Measurements from ENCODE around the gene GPR139. TPM values are rescaled to one million over a fixed set of nuclear protein-coding genes. Genes with fewer than 3 reads are reported as not detected.

The GPR139 gene
- polyA plus RNA-seq, 1 donor: not detected

- no peak for DNase-seq (ENCODE audit: low read depth)
Measured at GRCh38 chr16:20053336-20053735, 20.4 kb downstream of the GPR139 start.

- no peak for DNase-seq (ENCODE audit: low read depth)
Measured at GRCh38 chr16:20051611-20052010, 22.1 kb downstream of the GPR139 start.

- DNase-seq (ENCODE audit: low read depth): no peak
Measured at GRCh38 chr16:20051147-20051546, 22.5 kb downstream of the GPR139 start.

DNA sequence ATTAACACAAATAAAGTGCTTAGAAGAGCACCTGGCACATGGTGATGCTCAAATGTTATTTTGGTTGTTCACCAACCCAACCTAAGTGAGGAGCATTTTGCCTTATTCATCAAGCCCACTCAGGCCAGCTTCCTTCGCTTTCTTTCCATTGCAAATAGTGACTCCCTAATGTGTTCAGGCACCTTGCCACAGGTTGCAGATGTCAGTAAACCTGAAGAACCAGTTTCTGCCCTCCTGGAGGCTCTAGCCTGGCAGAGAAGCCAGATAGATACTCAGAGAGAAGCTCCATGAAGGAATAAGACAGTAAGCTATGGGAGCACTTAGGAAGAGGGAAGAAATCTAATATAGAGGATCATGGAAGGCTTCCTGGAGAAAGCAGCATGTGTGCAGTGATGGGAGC, 23.9 kb downstream of the GPR139 start:
- no peak for DNase-seq (ENCODE audit: low read depth)

DNA sequence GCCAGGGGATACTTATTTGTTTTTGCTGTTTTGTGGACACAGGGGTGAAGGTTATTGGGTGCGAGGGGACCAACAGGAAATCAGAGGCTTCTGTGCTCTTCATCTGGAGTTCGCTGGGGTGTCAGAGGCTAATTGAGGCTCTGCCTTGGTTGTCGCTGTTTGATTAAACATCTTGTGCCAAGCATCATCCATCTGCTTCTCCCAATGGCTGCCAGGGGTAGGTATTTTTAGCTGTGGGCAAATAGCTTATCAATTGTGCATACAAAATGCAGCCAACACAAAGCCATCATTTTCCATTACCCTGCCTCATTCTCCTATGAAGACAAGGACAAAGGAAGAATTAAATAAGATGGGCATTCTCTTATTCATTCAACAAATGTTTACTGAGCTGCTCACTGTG, 27.8 kb downstream of the GPR139 start:
- no peak for DNase-seq (ENCODE audit: low read depth)

GRCh38 chr16:20042848-20043247, 30.8 kb downstream of the GPR139 start:
- no peak for DNase-seq (ENCODE audit: low read depth)

DNA sequence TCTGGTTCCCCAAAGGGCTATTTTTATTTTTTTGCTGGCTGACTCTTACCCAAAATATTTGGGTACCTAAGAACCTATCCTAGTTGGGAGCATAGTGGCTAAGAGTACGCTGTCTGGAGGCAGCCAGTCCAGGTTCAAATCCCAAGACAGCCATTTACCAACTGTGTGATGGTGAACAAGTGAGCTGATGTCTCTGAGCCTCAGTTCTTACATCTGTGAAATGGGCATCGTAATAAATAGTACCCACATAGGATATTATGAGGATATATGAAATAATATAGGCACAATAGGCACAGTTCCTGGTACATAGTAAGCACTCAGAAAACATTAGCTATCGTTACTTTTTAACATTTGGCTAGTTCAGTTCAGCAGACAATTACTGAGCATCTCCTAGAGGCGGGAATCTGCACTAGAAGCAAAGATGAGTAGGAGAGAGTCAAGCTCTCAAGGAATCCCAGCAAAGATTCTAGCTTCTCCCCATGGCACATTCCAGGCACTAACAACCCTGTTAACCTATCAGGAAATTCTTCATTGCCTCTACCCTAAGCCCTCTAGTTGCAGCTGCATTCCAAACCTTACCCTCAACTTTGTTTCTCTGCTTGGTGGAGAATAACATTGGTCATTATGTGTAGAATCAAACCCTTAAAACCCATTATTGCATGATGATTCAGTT, 31.6 kb downstream of the GPR139 start:
- no peak for DNase-seq (ENCODE audit: low read depth)

DNA sequence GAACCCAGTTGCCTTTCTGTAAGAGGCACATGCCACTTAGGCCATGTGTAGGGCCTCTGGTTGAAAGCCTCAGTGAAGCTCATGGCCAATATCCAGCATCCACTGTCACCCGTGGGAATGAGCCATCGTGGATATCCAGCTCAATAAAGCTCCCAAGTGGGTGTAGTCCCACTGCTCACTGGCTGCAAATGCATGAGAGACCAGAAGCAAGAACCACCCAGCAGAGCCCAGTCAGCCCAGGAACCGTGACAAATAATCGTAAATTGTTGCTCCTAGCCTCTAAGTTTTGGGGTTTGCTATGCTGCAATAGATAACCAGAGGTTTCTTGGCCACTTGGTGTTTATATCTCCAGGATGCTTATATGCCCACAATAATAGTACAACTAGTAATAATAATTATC, 33.7 kb downstream of the GPR139 start:
- no peak for DNase-seq (ENCODE audit: low read depth)

DNA sequence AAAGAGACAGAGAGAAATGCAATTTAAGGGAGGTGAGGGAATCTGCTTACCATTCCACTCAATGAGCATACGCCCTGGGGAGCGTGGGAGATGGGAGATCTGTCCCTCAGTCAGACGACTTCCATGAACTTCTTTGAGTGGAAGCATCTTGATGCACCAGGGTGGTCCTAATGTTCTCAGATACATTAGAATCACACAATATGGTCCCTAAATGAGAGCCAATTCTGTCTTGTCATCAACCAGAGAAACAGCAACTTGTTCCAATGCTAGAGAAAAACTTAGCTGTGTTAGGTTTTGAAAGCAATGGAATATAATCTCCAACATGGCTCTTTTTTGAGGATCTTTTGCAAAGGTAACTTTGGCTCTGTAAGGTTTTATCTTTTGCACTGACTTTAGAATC, 44.1 kb downstream of the GPR139 start:
- no peak for DNase-seq (ENCODE audit: low read depth)

DNA sequence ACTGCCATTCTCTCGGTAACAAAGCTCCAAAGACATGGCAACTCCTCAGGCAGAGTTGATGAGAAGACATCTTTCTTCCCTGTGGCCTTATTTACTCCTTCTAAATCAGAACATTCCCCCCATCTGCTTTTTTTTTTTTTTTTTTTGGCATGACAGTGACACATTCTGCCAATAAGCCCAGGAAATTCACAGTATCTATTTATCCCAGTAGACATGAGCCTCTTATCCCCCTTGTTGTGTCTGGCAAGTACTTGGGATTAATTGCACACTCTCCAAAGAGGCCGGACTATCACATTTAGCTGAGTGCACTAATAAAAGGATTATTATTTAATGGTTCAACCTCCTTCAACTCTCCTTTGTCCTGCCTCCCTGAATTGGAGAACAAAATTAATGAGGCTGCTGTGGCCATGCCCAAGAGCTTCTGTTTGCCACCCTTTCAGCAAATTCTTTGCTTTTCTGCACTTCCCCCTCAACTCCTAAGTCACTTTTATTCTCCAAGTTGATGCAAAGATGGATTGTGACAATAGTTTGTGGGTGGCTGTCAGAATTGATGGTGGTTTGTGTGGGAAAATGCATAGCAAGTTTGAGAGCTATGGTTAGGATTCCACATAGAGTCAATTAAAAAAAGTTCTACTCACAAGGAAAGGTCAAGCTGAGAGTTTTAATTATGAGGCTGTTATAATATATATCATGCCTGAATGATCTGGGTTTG, 47.2 kb downstream of the GPR139 start:
- no peak for DNase-seq (ENCODE audit: low read depth)

GRCh38 chr16:20023190-20023589, 50.5 kb downstream of the GPR139 start:
- no peak for DNase-seq (ENCODE audit: low read depth)

DNA sequence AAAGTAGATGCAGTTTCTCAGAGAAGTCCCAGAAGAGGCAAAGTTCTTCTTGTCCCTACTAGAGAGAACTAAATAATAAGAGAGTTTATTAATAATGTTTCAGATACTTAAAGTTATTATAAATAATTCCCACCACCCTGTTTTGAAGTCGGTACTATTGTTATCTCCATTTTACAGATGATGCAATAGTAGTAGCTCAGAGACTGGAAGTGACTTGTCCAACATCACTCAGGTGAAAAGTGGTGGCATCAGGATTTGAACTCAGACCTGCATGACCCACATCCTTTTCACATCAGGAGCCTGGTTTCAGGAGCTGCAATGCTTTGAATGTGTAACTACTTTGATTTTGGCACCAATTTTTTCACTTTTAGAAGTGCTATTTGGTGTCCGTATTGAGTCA, 52.7 kb downstream of the GPR139 start:
- DNase-seq (ENCODE audit: low read depth): no peak

GRCh38 chr16:20020083-20020482, 53.6 kb downstream of the GPR139 start:
- no peak for DNase-seq (ENCODE audit: low read depth)

DNA sequence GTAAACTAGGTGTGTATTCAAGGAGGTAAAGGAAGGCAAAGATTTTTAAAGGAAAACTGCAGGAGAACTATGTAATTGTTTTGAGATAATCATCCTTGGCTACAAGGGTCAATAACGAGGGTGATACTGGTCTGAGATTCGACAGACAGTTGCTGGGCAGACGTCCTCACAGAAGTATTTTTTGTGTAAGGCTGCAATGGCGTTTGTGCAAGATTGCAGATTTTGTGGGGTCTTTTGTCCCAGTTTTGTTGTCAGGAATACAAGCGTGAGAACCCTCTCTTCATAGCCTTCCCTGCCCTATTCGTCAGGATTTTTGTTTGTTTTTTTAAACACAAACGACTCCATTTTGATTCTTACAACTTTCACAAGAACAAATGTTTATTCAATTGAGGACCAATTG, 57.5 kb downstream of the GPR139 start:
- no peak for DNase-seq (ENCODE audit: low read depth)

GRCh38 chr16:20004931-20005330, 68.8 kb downstream of the GPR139 start:
- DNase-seq (ENCODE audit: low read depth): no peak

GRCh38 chr16:20002936-20003335, 70.8 kb downstream of the GPR139 start:
- DNase-seq (ENCODE audit: low read depth): no peak

- no peak for DNase-seq (ENCODE audit: low read depth)
Measured at GRCh38 chr16:20001856-20002707, 71.6 kb downstream of the GPR139 start.

DNA sequence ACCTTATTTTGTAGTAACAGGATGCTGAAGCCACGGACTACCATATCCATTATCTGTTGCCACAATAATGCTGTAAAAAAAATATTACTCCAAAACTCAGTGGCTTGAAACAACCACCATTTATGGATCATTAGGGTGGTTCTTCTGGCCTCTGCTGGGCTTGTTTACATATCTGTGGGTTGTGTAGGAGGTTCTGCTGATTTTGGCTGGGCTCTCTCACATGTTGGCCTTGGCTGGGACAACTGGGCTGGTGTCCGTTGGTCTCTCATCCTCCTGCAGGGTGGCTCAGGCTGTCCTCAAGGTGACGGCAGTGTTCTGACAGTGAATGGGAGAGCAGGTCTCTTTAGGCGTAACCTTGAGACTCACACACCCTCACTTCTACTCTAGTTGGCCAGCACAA, 76.0 kb downstream of the GPR139 start:
- DNase-seq (ENCODE audit: low read depth): no peak

- no peak for DNase-seq (ENCODE audit: low read depth)
Measured at GRCh38 chr16:19997264-19997663, 76.4 kb downstream of the GPR139 start.

DNA sequence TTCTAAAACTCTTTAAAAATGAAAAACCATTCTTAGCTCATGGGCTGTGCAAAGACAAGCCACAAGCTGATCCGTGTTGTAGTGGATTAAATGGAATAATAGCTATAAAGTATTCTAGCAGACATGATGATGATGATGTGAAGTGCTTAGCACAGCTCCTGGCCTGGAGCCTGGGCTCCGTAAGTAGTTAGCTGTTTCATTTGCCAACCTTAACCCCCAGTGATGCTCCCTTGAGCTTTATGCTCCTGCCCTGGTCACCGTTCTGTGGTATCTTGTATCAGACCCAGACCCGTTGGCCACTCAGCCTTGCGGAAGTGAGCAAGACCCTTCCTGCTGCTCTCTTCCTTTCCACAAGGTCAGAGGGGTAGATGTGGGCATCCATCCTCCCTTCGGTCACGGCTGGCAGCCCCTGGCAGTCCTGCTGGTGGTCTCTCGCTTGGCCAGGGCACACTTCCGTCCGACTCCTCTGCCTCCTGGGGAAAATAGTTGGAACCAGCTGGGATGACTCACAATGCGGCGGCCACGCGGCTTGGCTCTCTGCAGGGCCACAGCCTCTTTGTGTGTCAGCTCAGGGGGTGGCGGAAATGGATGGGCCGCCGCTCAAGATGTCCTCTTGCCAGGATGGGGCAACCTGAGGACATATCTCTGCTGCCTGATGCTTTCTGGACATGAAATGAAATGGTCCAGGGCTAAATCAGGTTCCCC, 79.1 kb downstream of the GPR139 start:
- DNase-seq (ENCODE audit: low read depth): no peak

DNA sequence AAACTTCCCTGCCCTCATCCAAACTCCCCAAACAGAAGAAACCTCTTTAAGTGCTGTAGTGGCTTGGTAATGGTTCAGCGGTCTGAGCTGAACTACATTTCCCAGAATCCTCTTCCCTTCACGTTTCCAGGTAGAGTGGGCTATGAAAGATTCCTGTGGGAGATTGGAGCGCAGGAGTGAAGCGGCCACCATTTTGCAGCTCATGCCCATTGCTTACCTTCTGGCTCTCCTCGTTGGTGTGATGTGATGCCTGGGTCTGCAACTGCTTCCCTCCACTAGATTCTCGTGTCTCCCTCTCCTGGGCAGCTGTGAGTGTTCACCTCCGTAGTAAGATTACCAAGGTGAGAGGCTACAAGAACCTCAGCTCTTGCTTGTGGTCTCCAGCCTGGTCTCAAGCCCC, 82.1 kb downstream of the GPR139 start:
- no peak for DNase-seq (ENCODE audit: low read depth)

DNA sequence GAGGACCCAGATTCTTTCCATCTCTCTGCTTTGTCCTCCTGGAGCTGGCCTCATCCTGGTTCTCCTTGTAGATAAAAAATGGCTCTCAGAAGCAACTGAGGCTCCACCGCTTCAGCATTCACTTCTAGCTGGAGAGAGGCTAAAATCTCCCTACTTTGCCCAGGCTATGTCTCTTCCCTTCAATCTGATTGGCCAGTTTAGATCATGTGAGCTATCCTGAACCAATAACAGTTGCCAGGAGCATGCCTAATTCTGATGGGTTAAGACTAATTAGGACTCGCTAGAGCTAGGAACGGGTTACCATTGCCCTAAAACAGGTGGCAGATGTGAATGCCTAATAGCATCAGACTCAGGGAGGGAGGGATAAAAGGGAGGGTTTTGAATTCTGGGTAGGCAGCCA, 89.6 kb downstream of the GPR139 start:
- DNase-seq (ENCODE audit: low read depth): no peak
